ENCODE results near the gene PTS.
A peak's percentile ranks its signal among the peaks of the same experiment; 100 is the strongest.

The PTS gene

GRCh38 chr11:112265659-112266409, 39.6 kb downstream of the PTS start:
- no peak for DNase-seq (ENCODE audit: low spot score)

- no peak for DNase-seq (ENCODE audit: low spot score)
Observed at GRCh38 chr11:112266410-112266778, 40.2 kb downstream of the PTS start.

- DNase-seq (ENCODE audit: low spot score): no peak
Observed at GRCh38 chr11:112267188-112267591, 41.0 kb downstream of the PTS start.

- DNase-seq (ENCODE audit: low spot score): no peak
Observed at GRCh38 chr11:112268406-112268805, 42.2 kb downstream of the PTS start.

GRCh38 chr11:112269139-112269538, 42.9 kb downstream of the PTS start:
- no peak for DNase-seq (ENCODE audit: low spot score)

- no peak for DNase-seq (ENCODE audit: low spot score)
Observed at GRCh38 chr11:112270551-112271180, 44.4 kb downstream of the PTS start.

GRCh38 chr11:112271242-112271641, 45.0 kb downstream of the PTS start:
- DNase-seq (ENCODE audit: low spot score): no peak

- DNase-seq (ENCODE audit: low spot score): no peak
Observed at GRCh38 chr11:112273066-112273465, 46.8 kb downstream of the PTS start.

GRCh38 chr11:112274007-112274783, 48.0 kb downstream of the PTS start:
- DNase-seq (ENCODE audit: low spot score): no peak

- no peak for DNase-seq (ENCODE audit: low spot score)
Observed at GRCh38 chr11:112277029-112277428, 50.8 kb downstream of the PTS start.

GRCh38 chr11:112277941-112278340, 51.7 kb downstream of the PTS start:
- DNase-seq (ENCODE audit: low spot score): no peak

- no peak for DNase-seq (ENCODE audit: low spot score)
Observed at GRCh38 chr11:112278803-112279202, 52.6 kb downstream of the PTS start.

- peak; percentile 63 for DNase-seq (ENCODE audit: low spot score)
Observed at GRCh38 chr11:112279901-112280267, 53.7 kb downstream of the PTS start.

- peak; percentile 85 for DNase-seq (ENCODE audit: low spot score)
Observed at GRCh38 chr11:112280268-112281126, 54.3 kb downstream of the PTS start.

- DNase-seq (ENCODE audit: low spot score): no peak
Observed at GRCh38 chr11:112281726-112282125, 55.5 kb downstream of the PTS start.
